Fibroblast of skin of left quadriceps (primary cell): ENCODE measurements around the gene CROCC2.
A peak's percentile ranks its signal among the peaks of the same experiment; 100 is the strongest.

Source experiments
- DNase-seq, 2 experiments: peaks; one replicate each; pipeline ENCODE4 v3.0.0-alpha.2; 2013; ENCODE audit warnings: low read depth in 2 of 2

Gene CROCC2

GRCh38 chr2:240998995-240999791, 93.1 kb downstream of the CROCC2 start:
- no peak for DNase-seq

- DNase-seq, result no peak
These were observed 93.9 kb downstream of the CROCC2 start for GRCh38 chr2:240999873-241000541.

DNA sequence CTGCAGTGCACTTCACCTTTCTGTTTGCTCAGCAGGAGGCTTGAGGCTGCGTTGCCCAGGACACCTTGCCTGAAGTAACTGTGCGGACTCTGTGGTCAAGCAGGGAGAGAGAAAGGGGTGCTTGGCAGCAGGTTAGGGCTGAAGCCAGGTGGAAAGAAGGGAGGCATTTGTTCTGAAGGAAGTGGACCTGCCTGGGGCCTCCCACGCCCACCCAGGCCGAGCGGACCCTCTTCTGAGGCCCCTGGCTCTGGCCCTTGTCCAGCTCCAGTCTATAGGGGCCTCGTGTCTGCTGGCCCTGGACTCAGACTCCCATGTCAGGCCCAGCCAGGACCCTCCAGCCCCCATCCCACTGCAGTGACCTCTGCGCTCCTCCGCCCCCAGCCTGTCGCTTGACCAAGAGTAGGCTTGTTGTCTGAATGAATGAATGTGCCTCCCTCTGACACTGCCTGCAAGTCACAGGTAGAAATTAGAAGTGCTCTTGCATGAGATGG, 94.7 kb downstream of the CROCC2 start:
- no peak for DNase-seq

GRCh38 chr2:241001413-241002274, 95.5 kb downstream of the CROCC2 start:
- DNase-seq, result no peak

DNA sequence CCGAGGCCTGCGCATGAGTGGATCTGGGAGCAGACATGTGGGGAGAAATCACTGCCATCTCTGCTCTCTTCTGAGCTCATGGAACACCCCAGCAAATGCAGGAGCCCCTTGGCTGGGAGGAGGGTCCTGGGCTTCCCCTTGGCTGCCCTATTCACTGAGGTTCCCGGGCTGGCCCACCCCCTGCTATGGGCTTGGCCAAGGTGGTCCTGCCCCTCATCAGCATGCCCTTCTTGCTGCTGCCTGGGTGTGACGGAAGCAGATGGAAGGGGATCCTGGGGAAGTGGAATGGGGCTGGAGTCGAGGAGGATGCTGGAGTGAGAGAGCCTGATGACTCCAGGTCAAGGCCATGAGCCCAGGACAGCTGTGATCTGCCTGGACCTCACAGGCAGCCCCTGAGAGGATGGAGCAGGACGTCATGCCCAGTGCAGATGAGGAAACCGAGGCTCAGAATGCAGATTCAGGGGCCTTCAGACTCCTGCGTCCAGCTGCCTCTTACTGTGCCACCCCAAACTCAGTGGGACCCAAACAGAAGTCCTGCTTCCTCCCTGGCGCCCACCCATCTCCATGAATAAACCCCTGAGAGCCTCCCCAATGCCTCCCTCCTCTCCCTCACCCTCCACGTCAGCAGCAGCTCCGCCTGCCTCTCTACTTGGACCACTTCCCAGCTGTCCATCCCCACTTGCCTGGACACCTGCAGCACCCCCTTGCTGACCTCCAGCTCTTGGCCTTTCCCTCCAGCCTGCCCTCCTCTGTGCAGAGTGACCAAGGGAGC, 96.3 kb downstream of the CROCC2 start:
- no peak for DNase-seq

- no peak for DNase-seq
These were observed 96.9 kb downstream of the CROCC2 start for GRCh38 chr2:241003047-241003360.

DNA sequence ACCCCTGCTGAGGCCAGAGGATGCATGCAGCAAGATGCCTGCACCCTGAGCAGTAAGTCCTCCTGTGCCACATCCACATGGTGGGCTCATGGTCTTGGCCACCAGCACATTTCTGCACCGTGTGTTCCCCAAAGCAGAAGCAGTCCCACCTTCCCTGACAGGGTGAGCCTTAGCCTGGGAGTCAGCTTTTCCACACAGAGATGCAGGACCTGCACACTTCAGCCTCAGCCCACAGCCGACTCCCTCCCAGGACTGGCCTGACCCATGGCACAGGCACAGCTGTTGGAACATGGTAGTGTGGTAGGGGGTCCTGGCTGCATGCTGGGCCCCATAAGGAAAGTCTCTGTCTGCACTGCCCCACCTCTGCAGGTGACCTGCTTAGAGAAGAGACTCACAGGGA, 97.2 kb downstream of the CROCC2 start:
- no peak for DNase-seq

DNA sequence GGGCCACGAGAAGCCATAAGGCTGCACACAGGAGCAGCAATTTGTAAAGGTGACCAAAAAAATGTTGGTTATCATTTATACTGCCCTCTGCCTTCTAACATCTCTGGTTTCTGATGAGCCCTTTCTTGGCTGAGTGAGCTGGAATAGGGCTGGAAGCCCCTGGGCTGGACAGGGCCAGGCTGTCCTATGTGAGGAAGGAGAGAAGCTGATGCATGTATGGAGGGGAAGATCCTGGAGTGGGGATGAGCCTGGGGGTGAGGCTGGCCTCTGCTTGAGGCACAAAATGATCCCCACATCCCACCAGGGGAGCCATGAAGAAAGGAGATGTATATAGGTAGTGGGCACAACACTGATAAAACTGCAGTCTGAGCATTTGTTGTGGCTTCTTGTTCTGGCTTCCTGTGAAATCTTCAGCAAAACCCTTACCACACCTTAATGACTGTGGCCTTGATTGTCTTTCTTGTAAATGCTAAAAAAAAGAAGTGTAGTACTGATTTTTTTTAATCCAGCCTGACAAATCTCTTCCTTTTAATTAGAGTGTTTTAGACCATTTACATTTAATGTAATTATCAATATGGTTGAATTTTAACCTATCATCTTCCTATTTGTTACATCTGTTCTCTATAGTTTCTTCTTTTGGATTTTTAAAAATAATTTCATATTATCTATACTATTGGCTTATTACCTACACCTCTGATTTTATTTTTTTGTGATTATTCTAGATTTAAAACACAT, 97.9 kb downstream of the CROCC2 start:
- no peak for DNase-seq

- no peak for DNase-seq
These were observed 99.4 kb downstream of the CROCC2 start for GRCh38 chr2:241005569-241005968.

- DNase-seq, result no peak
These were observed 100.3 kb downstream of the CROCC2 start for GRCh38 chr2:241006412-241006811.

GRCh38 chr2:241007111-241007510, 101.0 kb downstream of the CROCC2 start:
- DNase-seq, result no peak

- no peak for DNase-seq
These were observed 102.0 kb downstream of the CROCC2 start for GRCh38 chr2:241007880-241008710.

DNA sequence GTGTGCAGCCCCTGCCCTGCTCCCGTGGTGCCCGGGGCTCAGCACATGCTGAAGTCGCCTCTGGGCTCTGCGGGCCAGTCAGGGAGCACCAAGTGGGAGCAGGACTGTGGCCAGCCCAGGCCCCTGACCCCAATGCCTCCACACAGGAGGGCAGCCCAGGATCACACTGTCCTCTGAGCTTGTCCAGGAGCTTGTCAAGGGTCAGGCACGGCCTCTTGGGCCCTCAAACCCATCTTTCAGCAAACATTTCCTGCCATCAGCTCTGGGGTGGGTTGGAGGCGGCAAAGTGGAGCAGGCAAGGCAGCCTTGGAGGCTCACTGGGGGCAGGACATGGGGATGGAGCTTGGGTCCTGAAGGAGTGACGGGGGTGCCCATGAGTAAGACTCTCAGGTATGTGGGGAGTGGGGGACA, 102.6 kb downstream of the CROCC2 start:
- DNase-seq, result no peak

DNA sequence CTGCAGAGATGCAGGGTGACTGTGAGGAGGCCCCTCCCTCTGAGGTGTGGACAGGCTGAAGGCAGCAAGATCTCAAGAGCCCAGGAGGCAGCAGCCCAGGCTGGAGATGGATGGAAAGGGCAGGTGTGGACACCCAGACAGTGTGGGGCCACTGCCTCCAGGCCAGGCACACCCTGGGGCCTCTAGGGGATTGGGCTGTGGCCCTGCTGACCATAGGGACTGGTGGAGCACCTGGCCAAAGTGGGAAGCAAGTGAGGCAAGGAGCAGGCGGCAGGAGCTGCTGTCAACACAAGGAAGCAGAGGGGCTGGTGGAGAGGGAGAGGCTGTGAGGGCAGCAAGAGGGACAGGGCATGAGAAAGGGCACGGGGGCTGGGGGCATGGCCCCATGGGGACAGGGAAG, 103.1 kb downstream of the CROCC2 start:
- DNase-seq, result no peak

DNA sequence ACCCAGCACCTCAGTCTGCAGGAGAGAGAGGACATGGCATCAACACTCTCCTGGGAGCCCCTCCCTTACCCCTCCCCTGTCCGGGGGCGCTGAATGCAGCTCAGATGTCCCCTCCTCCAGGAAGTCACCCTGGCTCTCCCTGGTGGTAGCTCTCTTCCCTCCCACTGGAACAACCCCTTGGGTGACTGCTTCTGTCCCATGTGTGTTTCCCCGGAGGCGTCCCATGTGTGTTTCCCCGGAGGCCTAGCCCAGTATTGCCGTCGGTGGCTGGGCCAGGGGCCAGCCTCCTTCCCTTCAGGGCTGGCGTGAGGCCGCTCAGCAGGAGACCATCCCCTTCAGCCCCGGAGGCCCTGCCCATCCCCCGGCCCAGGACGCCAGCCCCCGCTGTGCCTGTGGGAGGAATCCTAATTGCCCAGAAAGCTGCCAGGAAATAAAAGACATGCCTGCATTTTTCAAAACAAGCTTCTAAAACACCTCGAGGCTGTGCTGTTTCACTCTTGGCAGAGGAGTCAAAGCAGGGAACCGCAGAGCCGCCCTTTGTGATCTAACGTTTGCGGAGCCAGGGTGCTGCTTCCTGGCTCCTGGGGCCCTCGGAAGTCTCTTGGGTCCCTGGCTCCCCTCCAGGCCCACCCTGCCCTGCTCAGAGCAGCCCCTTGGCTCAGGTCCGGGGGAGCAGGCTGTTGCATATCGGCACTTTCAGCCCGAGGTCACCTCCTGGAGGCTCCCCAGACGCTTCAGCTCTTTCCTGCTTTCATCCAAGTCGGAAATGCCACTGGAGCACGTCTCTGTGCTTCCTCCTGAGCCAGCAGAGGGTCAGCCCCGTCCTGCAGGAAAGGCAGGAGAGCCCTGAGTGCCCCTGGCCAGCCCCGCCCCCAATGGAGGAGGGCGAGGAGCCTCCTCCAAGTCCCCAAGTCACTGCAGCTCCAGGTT, 103.7 kb downstream of the CROCC2 start:
- DNase-seq, result peak; percentile 54 to 55

DNA sequence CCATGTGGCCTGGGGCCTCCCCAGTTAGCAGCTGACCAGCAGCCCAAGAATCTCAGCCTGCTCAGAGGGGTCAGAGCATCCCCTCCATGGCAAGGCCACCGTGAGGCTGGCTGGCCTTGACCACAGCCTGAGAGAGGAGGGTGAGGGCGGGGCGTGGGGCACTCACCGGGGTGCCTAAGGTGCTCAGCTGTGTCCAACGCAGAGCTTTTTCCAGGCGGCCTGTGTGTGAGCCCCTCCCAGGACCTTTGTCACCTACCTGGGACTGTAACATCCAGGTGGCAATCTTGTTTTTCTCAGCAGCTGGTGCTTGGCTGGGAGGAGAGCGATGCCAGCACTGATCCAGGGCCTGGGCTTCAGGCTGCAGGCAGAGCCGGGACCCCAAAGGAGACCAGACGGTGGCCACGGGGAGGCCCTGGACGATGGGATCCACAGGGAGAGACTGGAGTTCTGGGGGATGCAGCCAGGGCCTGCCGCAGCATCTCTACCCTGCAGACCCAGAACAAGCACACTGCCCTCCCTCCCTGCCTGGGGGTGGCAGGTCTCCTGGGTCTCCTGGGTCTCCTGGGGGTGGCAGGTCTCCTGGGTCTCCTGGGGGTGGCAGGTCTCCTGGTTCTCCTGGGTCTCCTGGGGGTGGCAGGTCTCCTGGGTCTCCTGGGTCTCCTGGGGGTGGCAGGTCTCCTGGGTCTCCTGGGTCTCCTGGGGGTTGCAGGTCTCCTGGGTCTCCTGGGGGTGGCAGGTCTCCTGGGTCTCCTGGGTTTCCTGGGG, 104.6 kb downstream of the CROCC2 start:
- no peak for DNase-seq

- DNase-seq, result no peak
These were observed 105.1 kb downstream of the CROCC2 start for GRCh38 chr2:241011296-241011600.

DNA sequence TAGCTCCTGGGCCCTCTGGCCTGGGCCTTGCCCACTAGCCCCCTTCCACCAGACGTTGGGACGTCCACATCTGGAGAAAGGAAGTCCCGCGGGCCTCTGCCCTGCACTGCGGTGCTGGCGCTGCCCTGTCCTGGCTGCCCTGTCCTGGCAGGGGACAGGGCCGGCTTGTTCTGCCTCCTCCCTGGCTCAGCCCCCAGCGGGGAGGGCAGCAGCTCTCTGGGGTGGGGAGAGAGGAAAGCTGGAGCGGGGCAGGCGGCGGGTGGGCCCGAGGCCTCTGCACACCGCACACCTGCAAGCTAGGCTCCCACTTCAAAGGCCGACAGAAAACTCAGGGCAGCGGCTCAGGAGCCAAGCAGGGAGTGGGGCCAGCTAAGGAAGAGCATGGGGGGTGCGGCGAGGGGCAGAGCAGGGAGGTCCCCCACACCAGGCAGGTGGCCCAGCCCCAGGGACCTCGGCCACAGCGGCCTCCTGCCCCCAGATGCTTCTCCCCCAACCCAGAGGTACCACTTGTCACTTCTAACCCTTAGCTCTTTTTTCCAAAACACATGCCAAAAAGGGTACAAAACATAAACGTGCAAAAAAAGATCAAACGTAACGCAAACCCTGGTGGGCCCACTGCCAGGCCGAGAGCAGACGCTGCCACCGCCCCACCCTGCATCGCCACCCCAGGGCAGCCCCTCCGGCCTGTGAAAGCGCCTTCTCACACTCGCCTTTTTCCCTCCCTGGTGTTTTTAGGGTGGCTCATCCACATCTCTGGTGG, 105.8 kb downstream of the CROCC2 start:
- no peak for DNase-seq
